ENCODE results near the gene ADSS2.
"Not testable (repeated sequence)": the region's sequence is repeated elsewhere in the genome, so short reads cannot be mapped to it uniquely, and the experiment has no call there.

The ADSS2 gene

DNA sequence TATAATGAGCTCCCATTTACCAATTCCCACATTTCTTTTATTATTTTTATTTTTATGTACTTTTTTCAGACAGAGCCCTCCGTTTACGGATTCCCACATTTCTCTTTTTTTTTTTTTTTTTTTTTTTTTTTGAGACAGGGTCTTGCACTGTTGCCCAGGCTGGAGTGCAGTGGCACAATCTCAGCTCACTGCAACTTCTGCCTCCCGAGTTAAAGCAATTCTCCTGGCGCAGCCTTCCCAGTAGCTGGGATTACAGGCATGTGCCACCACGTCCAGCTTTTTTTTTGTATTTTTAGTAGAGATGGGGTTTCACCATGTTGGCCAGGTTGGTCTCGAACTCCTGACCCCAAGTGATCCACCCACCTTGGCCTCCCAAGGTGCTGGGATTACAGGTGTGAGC lies 77.2 kb downstream of the ADSS2 start:
- peaks cover 10% of the 10 kb centered on the region for H3K4me1 ChIP-seq (ENCODE audit: insufficient read depth, low read length)
- H3K9me3 ChIP-seq (ENCODE audit: control insufficient read depth, insufficient read depth, low read length); H3K36me3 ChIP-seq (ENCODE audit: insufficient read depth, low read length); H3K9ac ChIP-seq (ENCODE audit: low read depth, low read length): not testable (repeated sequence)

DNA sequence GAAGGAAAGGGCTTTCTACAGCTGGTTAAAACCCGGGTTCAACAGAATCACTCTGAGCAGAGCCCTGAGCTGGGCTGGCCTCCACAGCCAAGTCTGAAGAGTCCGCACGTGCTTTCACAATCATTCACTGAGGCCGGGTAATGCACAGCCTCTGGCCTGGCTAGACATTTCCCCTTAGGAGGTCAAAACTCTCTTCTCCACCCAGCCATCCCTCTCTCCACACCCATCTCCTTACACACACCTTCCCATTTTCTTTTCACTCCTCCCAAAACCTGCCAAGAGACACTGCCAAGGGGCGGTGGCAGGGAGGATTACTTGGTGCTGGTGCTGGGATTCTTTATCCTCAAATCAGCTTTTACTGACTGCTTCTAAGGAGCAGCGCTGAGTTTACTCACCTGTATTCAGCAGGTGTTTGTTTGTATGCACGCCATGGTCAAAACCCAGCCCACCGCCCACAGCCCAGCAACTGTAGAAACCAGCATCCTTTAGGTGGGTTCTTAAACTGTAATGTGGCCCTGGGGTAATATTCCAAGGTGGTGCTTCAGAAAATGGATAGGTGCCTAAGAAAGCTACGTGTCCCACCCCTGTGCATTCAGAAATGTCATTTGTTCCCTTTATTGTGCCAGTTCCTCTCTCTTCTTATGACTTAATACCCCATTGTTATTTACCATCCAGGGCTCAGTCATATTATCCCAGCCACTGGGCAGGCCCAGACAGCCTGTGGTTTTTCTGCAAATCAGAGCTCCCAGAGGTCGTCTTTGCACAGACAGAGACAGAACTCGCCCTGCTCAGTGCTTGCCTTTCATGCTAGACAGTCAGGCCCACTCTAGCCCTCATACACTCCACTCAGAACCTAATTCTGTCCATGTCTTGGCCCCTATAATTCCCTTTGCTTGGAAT lies 80.2 kb downstream of the ADSS2 start:
- Histone ChIP-seq H3K9me3 (ENCODE audit: control insufficient read depth, insufficient read depth, low read length) (no peaks in the 10 kb centered on the region), H3K9ac (ENCODE audit: low read depth, low read length) (no peak overlapping the region), H3K36me3 (ENCODE audit: insufficient read depth, low read length) (no peaks in the 10 kb centered on the region), H3K4me1 (ENCODE audit: insufficient read depth, low read length) (peaks cover 16% of the 10 kb centered on the region)

DNA sequence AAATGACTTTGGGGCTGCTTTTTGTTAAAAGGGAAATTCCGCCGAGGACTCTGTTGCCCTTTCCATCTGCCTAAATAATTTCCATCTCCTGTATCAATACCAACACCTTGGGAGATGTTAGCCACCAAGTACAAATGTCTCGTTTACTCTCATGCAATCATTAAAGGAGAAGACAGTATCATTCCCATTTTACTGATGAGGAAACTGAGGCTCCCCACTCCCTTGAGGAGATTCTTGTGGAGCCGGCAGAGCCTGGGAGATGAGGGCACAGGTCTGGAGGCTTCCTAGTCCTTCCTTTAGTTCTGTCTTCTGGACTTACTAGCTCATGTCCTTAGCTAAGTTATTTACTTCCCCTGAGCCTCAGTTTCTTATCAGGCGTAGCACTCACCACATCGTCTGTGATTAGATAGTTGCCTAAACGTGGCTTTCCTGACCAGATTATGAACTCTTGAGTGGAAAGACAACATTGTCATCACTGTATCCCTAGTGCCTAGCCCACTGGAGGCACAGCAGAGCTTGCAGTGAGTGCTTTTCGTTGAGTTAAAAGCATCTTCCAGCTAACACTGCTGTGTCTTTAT lies 81.6 kb downstream of the ADSS2 start:
- no peak overlapping the region for H3K9ac ChIP-seq (ENCODE audit: low read depth, low read length)
- peaks cover 16% of the 10 kb centered on the region for H3K4me1 ChIP-seq (ENCODE audit: insufficient read depth, low read length)
- H3K9me3 ChIP-seq (ENCODE audit: control insufficient read depth, insufficient read depth, low read length): no peaks in the 10 kb centered on the region; the same call in 1 of the 2 replicates
- H3K36me3 ChIP-seq (ENCODE audit: insufficient read depth, low read length): no peaks in the 10 kb centered on the region

DNA sequence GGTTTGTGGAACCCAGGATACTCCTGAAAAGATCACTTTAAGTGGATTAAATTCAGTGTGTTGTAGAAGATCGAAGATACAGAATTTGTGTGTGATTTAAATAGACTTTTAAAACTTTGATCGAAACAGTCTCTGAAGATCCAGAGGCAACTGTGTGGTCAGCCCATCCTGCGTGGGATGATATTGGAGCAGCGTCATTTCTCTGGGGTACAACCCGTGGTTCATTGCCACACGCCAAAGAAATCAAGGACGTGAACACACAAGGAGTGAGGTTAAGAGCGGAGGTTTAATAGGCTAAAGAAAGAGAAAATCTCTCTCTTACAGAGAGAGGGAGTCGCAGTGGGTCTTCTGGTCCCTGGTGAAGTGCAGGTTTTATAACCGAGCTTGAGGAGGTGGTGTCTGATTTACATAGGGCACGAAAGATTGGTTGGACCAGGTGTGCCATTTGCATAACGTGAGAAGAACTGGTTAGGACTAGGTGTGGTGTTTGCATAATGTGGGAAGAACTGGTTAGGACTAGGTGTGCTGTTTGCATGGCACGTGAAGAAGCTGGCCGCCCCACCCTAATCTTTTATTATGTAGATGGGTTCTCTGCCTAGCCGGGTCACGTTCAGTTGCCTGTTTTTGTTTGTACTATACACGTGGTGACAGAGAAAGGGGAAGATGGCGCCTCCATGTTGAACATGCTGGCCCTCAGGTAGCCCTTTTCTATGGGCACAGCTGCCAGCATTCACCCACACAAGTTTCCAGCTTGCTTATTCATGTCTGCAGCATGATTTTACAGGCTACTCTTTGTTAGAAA lies 82.3 kb downstream of the ADSS2 start:
- Histone ChIP-seq H3K36me3 (ENCODE audit: insufficient read depth, low read length) (no peaks in the 10 kb centered on the region), H3K9me3 (ENCODE audit: control insufficient read depth, insufficient read depth, low read length) (peaks cover 5% of the 10 kb centered on the region; the same call in 1 of the 2 replicates), H3K4me1 (ENCODE audit: insufficient read depth, low read length) (peaks cover 16% of the 10 kb centered on the region)

DNA sequence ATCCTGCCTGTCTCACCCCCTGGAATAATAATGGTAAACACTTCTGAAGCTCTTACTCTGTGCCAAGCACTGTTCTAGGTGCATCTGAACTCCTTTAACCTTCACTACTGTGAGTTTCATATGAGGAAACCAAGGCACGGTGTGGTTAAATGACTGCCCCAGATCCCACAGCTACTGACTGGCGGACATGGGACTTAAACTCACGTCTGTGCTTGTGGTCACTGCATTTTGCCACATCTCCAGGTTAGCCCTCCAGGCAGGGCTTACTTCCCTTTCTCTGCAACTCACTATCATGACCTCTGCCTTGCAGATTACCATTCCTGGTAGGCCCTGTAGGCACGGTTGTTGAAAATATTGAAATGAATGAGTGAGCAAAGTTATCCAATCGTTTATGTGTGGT lies 83.4 kb downstream of the ADSS2 start:
- no peak overlapping the region for H3K9ac ChIP-seq (ENCODE audit: low read depth, low read length)
- peaks cover 11% of the 10 kb centered on the region; the same call in 1 of the 2 replicates for H3K9me3 ChIP-seq (ENCODE audit: control insufficient read depth, insufficient read depth, low read length)
- peaks cover 19% of the 10 kb centered on the region for H3K4me1 ChIP-seq (ENCODE audit: insufficient read depth, low read length)
- no peaks in the 10 kb centered on the region for H3K36me3 ChIP-seq (ENCODE audit: insufficient read depth, low read length)

More for the DNA sequence above, 82.3 kb downstream of the ADSS2 start:
- H3K9ac ChIP-seq (ENCODE audit: low read depth, low read length): no peak overlapping the region

DNA sequence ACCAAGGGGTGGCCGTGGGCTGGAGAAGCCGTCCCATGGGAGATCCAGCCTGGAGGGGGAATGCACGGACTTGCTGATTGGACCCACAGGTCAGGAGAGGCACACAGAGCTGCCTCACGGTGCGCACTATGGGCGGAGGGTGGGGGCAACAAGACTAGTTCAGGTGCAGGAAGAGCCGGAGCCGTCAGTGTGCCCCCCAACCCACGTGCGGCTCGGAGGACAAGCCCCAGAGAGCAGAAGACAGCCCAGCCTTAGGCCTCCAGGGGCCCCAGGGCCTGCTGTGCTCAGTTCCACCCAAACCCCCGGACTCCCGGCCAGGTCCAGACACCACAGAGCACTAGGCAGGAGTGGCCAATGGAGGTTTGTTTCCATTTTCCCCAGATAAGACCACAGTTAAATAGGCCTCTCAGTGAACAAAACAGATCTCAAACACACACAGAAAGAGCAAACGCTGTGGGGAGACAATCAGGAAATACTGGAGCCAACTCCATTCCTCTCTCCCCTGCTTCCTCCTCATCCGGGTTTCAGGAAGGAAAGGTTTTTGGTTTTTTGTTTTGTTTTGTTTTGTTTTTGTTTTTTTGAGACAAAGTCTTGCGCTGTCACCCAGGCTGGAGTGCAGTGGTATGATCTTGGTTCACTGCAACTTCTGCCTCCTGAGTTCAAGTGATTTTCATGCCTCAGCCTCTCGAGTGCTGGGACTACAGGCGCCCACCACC lies 84.2 kb downstream of the ADSS2 start:
- no peaks in the 10 kb centered on the region for H3K36me3 ChIP-seq (ENCODE audit: insufficient read depth, low read length)
- H3K9ac ChIP-seq (ENCODE audit: low read depth, low read length): no peak overlapping the region
- peaks cover 11% of the 10 kb centered on the region; the same call in 1 of the 2 replicates for H3K9me3 ChIP-seq (ENCODE audit: control insufficient read depth, insufficient read depth, low read length)
- H3K4me1 ChIP-seq (ENCODE audit: insufficient read depth, low read length): peaks cover 19% of the 10 kb centered on the region

DNA sequence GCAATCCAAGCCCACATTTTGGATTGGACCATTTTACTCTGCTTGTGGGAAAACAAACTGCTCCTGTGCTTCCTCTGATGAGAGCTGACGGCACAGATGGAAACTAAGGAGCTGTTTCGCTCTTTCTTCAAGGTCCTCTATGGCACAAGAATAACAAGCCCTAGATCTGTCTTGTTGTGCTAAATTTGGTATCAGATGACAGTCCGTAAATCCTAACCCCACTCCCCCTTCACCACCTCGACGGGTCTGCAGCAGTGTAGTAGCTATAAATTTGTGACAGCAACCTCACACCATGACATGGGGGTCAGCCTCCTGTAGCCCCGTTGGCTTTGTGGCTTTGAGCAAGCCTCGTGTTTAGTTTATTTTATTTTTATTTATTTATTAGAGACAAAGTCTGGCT lies 85.9 kb downstream of the ADSS2 start:
- H3K9me3 ChIP-seq (ENCODE audit: control insufficient read depth, insufficient read depth, low read length): peaks cover 11% of the 10 kb centered on the region; the same call in 1 of the 2 replicates
- H3K9ac ChIP-seq (ENCODE audit: low read depth, low read length): no peak overlapping the region
- peaks cover 25% of the 10 kb centered on the region for H3K4me1 ChIP-seq (ENCODE audit: insufficient read depth, low read length)
- H3K36me3 ChIP-seq (ENCODE audit: insufficient read depth, low read length): no peaks in the 10 kb centered on the region

DNA sequence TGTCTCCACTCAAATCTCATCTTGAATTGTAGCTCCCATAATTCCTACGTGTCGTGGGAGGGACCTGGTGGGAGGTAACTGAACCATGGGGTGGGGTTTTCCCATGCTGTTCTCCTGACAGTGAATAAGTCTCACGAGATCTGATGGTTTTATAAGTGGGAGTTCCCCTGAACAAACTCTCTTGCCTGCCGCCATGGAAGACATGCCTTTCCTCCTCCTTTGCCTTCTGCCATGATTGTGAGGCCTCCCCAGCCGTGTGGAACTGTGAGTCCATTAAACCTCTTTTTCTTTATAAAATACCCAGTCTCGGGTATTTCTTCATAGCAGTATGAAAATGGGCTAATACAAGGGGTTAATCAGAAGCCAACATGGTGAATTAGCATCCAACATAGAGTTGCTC lies 86.4 kb downstream of the ADSS2 start:
- Histone ChIP-seq H3K9me3 (ENCODE audit: control insufficient read depth, insufficient read depth, low read length) (peaks cover 11% of the 10 kb centered on the region; the same call in 1 of the 2 replicates), H3K4me1 (ENCODE audit: insufficient read depth, low read length) (peaks cover 22% of the 10 kb centered on the region)
- not testable (repeated sequence) for H3K9ac ChIP-seq (ENCODE audit: low read depth, low read length); H3K36me3 ChIP-seq (ENCODE audit: insufficient read depth, low read length)

DNA sequence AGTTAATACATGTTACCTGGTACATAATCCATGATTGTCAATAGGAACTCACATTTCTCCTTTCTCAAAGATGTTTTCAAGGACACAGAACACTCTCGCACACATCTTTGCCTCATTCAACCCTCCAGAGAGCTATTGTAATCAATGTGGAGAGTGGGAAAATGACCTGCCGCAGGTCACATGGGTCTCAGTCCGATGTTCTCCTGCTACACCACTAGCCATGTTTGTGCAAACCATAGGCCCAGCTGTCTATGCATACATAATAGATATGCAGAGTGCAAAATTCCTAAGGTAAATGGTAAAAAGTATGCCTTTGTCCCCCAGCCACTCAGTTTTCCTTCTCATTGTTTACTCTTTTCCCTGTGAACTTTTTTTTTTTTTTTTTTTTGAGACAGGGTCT lies 89.2 kb downstream of the ADSS2 start:
- Histone ChIP-seq H3K9me3 (ENCODE audit: control insufficient read depth, insufficient read depth, low read length) (peaks cover 11% of the 10 kb centered on the region; the same call in 1 of the 2 replicates), H3K9ac (ENCODE audit: low read depth, low read length) (0 out of 2 replicates have a peak overlapping the region, but pooled peaks have one; percentile 0), H3K36me3 (ENCODE audit: insufficient read depth, low read length) (no peaks in the 10 kb centered on the region), H3K4me1 (ENCODE audit: insufficient read depth, low read length) (peaks cover 10% of the 10 kb centered on the region; the same call in 1 of the 2 replicates)

DNA sequence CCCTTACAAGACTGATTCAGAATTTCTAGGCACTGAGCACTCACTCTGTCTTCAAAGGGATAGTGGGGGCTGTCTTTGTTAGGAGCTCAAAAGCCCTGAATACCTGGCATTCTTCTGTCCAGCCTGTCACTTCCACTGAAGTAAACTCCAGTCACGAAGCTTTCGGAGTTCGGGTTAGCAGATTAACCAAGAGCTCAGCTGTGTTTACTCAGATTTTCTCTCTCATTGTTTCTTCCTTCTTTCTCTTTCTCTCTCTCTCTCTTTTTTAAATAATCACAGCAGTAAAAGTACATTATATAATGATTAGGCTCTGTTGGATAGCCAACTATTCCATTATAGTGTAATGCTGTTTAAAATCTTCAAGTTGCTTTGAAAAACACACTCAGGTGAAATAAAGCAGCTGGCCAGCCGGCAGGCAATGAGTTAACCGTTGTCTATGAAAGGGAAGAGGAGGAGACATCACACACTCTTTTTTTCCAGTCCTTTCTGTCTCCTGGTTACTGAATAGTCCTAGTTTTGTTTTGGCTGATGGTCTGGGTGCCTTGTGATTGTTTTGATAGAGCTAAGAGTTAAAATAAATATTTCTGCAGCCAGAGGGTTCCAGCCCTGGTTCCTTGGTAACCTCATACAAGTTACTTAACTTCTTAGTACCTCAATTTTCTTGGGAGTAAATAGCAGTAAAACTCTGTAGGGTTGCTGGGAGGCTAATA lies 89.8 kb downstream of the ADSS2 start:
- Histone ChIP-seq H3K4me1 (ENCODE audit: insufficient read depth, low read length) (peaks cover 10% of the 10 kb centered on the region; the same call in 1 of the 2 replicates), H3K9ac (ENCODE audit: low read depth, low read length) (0 out of 2 replicates have a peak overlapping the region, but pooled peaks have one; percentile 7), H3K9me3 (ENCODE audit: control insufficient read depth, insufficient read depth, low read length) (peaks cover 11% of the 10 kb centered on the region; the same call in 1 of the 2 replicates), H3K36me3 (ENCODE audit: insufficient read depth, low read length) (no peaks in the 10 kb centered on the region)

Data from ES-I3 (cell line).